GM12873 (cell line): ENCODE results near the gene TLK2.
A peak's percentile ranks its signal among the peaks of the same experiment; 100 is the strongest.

Experiments used
- CTCF ChIP-seq: IDR thresholded peaks from 2 replicates; pipeline ENCODE4 v1.5.1; 2012; ENCODE audit warnings: low read depth, mild to moderate bottlenecking, moderate library complexity, low read length, control low read depth; ENCODE audit not compliant: insufficient read depth; ENCODE audit errors: missing control alignments

TLK2 gene

GRCh38 chr17:62478424-62478879 is at the start of gene TLK2:
Gene TLK2, plus strand, starts transcription at chr17:62478825. Its CDS starts 2,301 bp downstream, at chr17:62481126.
- TF ChIP-seq CTCF = no peak

- no peak for TF ChIP-seq CTCF
Measured at GRCh38 chr17:62444063-62444462, 34.6 kb upstream of the TLK2 start.

- no peak for TF ChIP-seq CTCF
Measured at GRCh38 chr17:62456016-62456415, 22.6 kb upstream of the TLK2 start.

- peak; percentile 43 for TF ChIP-seq CTCF
Measured at GRCh38 chr17:62552851-62553659, 74.4 kb downstream of the TLK2 start.

GRCh38 chr17:62562656-62563055 is 84.0 kb downstream of the TLK2 start:
- no peak for TF ChIP-seq CTCF

GRCh38 chr17:62565817-62566216 is 87.2 kb downstream of the TLK2 start:
- TF ChIP-seq CTCF = no peak

GRCh38 chr17:62566996-62567578 is 88.5 kb downstream of the TLK2 start:
- no peak for TF ChIP-seq CTCF
